Skeletal muscle tissue (tissue), 4 donors: ENCODE measurements around the gene CCDC183. TPM values are rescaled to one million over a fixed set of nuclear protein-coding genes. Genes with fewer than 3 reads are reported as not detected.
"Not testable (repeated sequence)": the region's sequence is repeated elsewhere in the genome, so short reads cannot be mapped to it uniquely, and the experiment has no call there.

Experiments used
- H3K27ac ChIP-seq: one replicate; pipeline ENCODE4 v1.7.0; 2013; ENCODE audit warnings: mild to moderate bottlenecking, low read depth, low read length, inconsistent platforms
- H3K27me3 ChIP-seq, 3 donors: one replicate each; pipeline ENCODE4 v1.7.0; 2013; ENCODE audit warnings: low read length in 3 of 3; ENCODE audit not compliant: control insufficient read depth in 3 of 3, insufficient read depth in 3 of 3
- H3K36me3 ChIP-seq, 3 donors: one replicate each; pipeline ENCODE4 v1.7.0; 2013; ENCODE audit warnings: low read length in 3 of 3; ENCODE audit not compliant: control insufficient read depth in 3 of 3, insufficient read depth in 3 of 3
- H3K4me1 ChIP-seq, 3 donors: one replicate each; pipeline ENCODE4 v1.7.0; 2013; ENCODE audit warnings: low read length in 3 of 3, mild to moderate bottlenecking in 3 of 3; ENCODE audit not compliant: control insufficient read depth in 3 of 3, insufficient read depth in 3 of 3
- H3K4me3 ChIP-seq, 3 donors: one replicate each; pipeline ENCODE4 v1.7.0; 2013; ENCODE audit warnings: low read length in 3 of 3
- H3K9ac ChIP-seq, 3 donors: one replicate each; pipeline ENCODE4 v1.7.0; 2013; ENCODE audit warnings: low read length in 3 of 3, mild to moderate bottlenecking in 3 of 3, moderate library complexity in 2 of 3, low read depth in 1 of 3
- H3K9me3 ChIP-seq, 3 donors: one replicate each; pipeline ENCODE4 v1.7.0; 2013; ENCODE audit warnings: low read length in 3 of 3; ENCODE audit not compliant: control insufficient read depth in 3 of 3
- total RNA-seq: library from RNA; depleted of rRNA; stranded (reverse); fragments of >200 nt; gene quantifications from one replicate; pipeline ENCODE4 v1.2.3, GENCODE V29; 2014
- donor health status: Osteomylitis.

CCDC183 gene
- total RNA-seq, 1 donor from 2014 or later, result 1.0 TPM

GRCh38 chr9:136760424-136760823 is 35.7 kb upstream of the CCDC183 start:
- peaks cover 2 to 9% (median 8%) of the 10 kb centered on the region in 3 donors for H3K9me3 ChIP-seq

GRCh38 chr9:136760834-136761544 is 35.1 kb upstream of the CCDC183 start:
- H3K36me3 ChIP-seq, H3K4me3 ChIP-seq, H3K27ac ChIP-seq, H3K9ac ChIP-seq, H3K9me3 ChIP-seq: not testable (repeated sequence)
- H3K27me3 ChIP-seq, result peaks cover 2 to 12% (median 6%) of the 10 kb centered on the region in 3 donors
- H3K4me1 ChIP-seq, result peaks cover 13 to 22% (median 16%) of the 10 kb centered on the region in 3 donors

More at GRCh38 chr9:136760424-136760823, 35.7 kb upstream of the CCDC183 start:
- Histone ChIP-seq H3K9ac (no peak overlapping the region), H3K36me3 (no peaks in the 10 kb centered on the region), H3K27ac (no peak overlapping the region), H3K27me3 (peaks cover 2 to 12% (median 6%) of the 10 kb centered on the region in 3 donors), H3K4me1 (peaks cover 13 to 22% (median 15%) of the 10 kb centered on the region in 3 donors), H3K4me3 (no peak overlapping the region)

- Histone ChIP-seq H3K27ac (no peak overlapping the region), H3K9ac (no peak overlapping the region), H3K4me1 (peaks cover 13 to 21% (median 17%) of the 10 kb centered on the region in 3 donors), H3K27me3 (peaks cover 2 to 12% (median 6%) of the 10 kb centered on the region in 3 donors), H3K4me3 (no peak overlapping the region), H3K9me3 (no peaks in the 10 kb centered on the region), H3K36me3 (no peaks in the 10 kb centered on the region)
These were observed 34.6 kb upstream of the CCDC183 start for GRCh38 chr9:136761545-136761981.

- Histone ChIP-seq H3K27ac (no peak overlapping the region), H3K9me3 (no peaks in the 10 kb centered on the region), H3K36me3 (no peaks in the 10 kb centered on the region), H3K27me3 (peaks cover 2 to 12% (median 6%) of the 10 kb centered on the region in 3 donors), H3K4me3 (no peak overlapping the region), H3K4me1 (peaks cover 10 to 17% (median 15%) of the 10 kb centered on the region in 3 donors), H3K9ac (no peak overlapping the region)
These were observed 33.9 kb upstream of the CCDC183 start for GRCh38 chr9:136762221-136762691.

- H3K36me3 ChIP-seq, result no peaks in the 10 kb centered on the region
- peaks cover 7 to 16% (median 11%) of the 10 kb centered on the region in 3 donors for H3K27me3 ChIP-seq
- peaks cover 4 to 9% (median 6%) of the 10 kb centered on the region in 3 donors for H3K4me1 ChIP-seq
- no peaks in the 10 kb centered on the region for H3K9me3 ChIP-seq
- H3K4me3 ChIP-seq, result no peak overlapping the region
- H3K9ac ChIP-seq, result no peak overlapping the region
- H3K27ac ChIP-seq, result no peak overlapping the region
These were observed 33.1 kb upstream of the CCDC183 start for GRCh38 chr9:136762915-136763648.

DNA sequence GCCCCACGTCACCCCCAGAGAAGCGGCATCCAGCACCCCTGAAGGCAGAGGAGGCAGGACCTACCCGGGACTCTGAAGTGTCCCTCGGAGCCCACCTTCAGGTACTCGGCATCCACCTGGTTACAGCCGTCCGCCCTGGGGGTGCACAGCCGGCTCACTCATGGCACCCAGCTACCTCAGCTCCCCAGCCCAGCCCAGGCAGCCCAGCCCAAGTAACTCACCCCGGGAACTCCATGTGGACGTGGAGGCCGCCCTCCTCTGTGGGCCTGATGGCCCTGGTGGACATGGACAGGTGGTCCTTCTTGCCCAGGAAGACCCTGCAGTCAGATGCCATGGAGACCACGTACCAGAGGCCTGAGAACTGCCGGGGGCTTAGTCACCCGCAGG is 32.5 kb upstream of the CCDC183 start:
- no peak overlapping the region for H3K27ac ChIP-seq
- no peak overlapping the region for H3K9ac ChIP-seq
- peaks cover 9 to 18% (median 12%) of the 10 kb centered on the region in 3 donors for H3K27me3 ChIP-seq
- no peak overlapping the region for H3K4me3 ChIP-seq
- H3K36me3 ChIP-seq, result no peaks in the 10 kb centered on the region
- H3K4me1 ChIP-seq, result peaks cover 0 to 4% (median 4%) of the 10 kb centered on the region in 3 donors
- no peaks in the 10 kb centered on the region for H3K9me3 ChIP-seq

DNA sequence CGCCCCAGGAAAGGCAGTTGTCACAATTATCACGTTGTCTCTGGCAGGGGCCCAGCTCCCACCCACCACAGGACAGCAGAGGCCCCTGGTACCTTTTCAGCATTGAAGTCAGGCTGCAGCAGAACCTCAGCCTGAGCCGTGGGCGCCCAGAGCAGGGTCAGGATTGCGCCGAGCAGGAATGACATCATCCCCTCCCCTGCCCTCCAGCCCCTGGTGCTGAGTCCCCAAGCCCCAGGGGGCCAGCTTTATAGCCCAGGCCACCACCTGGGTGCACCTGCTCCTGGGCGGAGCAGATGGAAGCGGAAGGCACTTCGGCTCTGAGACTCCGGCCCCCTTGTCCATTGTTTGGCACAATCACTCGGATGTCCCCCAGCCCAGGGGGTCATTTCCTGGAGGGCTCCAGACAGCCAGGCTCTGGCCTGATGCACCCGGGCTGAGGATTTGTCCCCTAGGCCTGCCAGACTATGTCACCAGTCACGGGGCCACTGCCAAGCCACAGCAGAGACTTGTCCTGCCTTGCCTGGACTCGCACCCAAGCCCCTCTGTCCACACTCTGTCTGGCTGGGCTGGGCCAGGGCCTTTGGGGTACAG is 31.7 kb upstream of the CCDC183 start, which contains the start of gene LCN15:
Gene LCN15, minus strand, starts transcription at position 218 of the 591 bp plus-strand sequence. Its CDS starts 30 bp downstream, at position 188.
- Histone ChIP-seq H3K27me3 (peaks cover 9 to 18% (median 12%) of the 10 kb centered on the region in 3 donors), H3K27ac (no peak within 1 kb of the TSS), H3K9me3 (no peaks in the 10 kb centered on the region)

GRCh38 chr9:136765041-136765440 is 31.1 kb upstream of the CCDC183 start:
- H3K4me1 ChIP-seq, result peaks cover 0 to 5% (median 4%) of the 10 kb centered on the region in 3 donors
- no peak overlapping the region for H3K4me3 ChIP-seq
- no peak overlapping the region for H3K9ac ChIP-seq
- no peaks in the 10 kb centered on the region for H3K36me3 ChIP-seq
- peaks cover 9 to 20% (median 12%) of the 10 kb centered on the region in 3 donors for H3K27me3 ChIP-seq
- no peak overlapping the region for H3K27ac ChIP-seq
- no peaks in the 10 kb centered on the region for H3K9me3 ChIP-seq

More for the DNA sequence above, 31.7 kb upstream of the CCDC183 start, which contains the start of gene LCN15:
- Histone ChIP-seq H3K9ac (no peak within 1 kb of the TSS), H3K4me1 (peaks cover 0 to 4% (median 4%) of the 10 kb centered on the region in 3 donors), H3K4me3 (no peak within 1 kb of the TSS), H3K36me3 (no peaks in the 10 kb centered on the region)

DNA sequence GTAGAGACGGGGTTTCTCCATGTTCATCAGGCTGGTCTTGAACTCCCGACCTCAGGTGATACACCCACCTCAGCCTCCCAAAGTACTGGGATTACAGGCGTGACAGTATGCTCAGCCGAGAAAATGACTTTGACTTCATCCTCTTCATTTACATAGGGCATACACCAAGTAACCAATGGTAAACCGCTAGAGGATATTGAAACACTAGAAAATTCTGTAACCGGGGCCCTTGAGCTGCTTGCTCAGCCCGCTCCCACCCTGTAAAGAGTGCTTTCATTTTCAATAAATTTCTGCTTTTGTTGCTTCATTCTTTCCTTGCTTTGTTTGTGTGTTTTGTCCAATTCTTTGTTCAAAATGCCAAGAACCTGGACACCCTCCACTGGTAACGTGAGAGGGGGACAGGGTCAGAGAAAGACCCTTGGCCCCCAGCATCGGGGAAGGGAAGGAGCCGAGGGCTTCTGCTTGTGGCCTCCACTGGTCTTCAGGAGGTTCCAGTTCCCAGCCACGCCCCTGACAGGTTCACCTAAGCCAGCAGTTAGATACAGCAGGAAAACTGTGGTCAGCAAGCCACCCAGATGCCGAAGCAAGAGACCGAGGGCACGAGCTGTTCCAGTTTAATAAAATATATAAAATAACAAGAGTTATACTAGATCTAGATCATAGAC is 30.3 kb upstream of the CCDC183 start:
- H3K27me3 ChIP-seq, result peaks cover 8 to 17% (median 12%) of the 10 kb centered on the region in 3 donors
- H3K4me1 ChIP-seq, H3K36me3 ChIP-seq, H3K4me3 ChIP-seq, H3K9me3 ChIP-seq, H3K27ac ChIP-seq, H3K9ac ChIP-seq: not testable (repeated sequence)
